Fibroblast of mammary gland (primary cell): ENCODE data around the gene B4GALNT3.

ENCODE experiments used
- DNase-seq: peaks from one replicate; pipeline ENCODE4 v3.0.0-alpha.2; 2010; ENCODE audit warnings: low read depth
- H3K4me3 ChIP-seq: 2 replicates; pipeline ENCODE4 v1.5.1; 2011; ENCODE audit warnings: low read depth, mild to moderate bottlenecking, low read length, moderate library complexity; ENCODE audit not compliant: control insufficient read depth
- CTCF ChIP-seq: conservative IDR thresholded peaks from 2 replicates; pipeline ENCODE4 v1.5.1; 2011; ENCODE audit warnings: low read depth, low read length, inconsistent platforms; ENCODE audit not compliant: control insufficient read depth, insufficient read depth

Gene B4GALNT3

GRCh38 chr12:580813-581212, 121.1 kb downstream of the B4GALNT3 start:
- no peak for TF ChIP-seq CTCF
- no peak for DNase-seq
- H3K4me3 ChIP-seq: no peak overlapping the region

GRCh38 chr12:581321-581720, 121.6 kb downstream of the B4GALNT3 start:
- no peak for DNase-seq
- no peak for TF ChIP-seq CTCF
- H3K4me3 ChIP-seq: no peak overlapping the region

GRCh38 chr12:581746-582145, 122.0 kb downstream of the B4GALNT3 start:
- DNase-seq: no peak
- no peak overlapping the region for H3K4me3 ChIP-seq
- no peak for TF ChIP-seq CTCF

GRCh38 chr12:583251-583869, 123.6 kb downstream of the B4GALNT3 start:
- no peak overlapping the region for H3K4me3 ChIP-seq
- TF ChIP-seq CTCF: no peak
- no peak for DNase-seq

- TF ChIP-seq CTCF: no peak
- no peak for DNase-seq
- no peak overlapping the region for H3K4me3 ChIP-seq
These were observed 125.6 kb downstream of the B4GALNT3 start for GRCh38 chr12:585062-586061.

GRCh38 chr12:586318-587071, 126.8 kb downstream of the B4GALNT3 start:
- TF ChIP-seq CTCF: no peak
- no peak for DNase-seq
- H3K4me3 ChIP-seq: no peak overlapping the region
